ENCODE measurements around the gene SMO.
A peak's percentile ranks its signal among the peaks of the same experiment; 100 is the strongest.

Gene SMO

GRCh38 chr7:129188372-129188891, at the start of gene SMO:
TSS of gene SMO (plus strand) at chr7:129188633. CDS start at chr7:129189152, 519 bp downstream.
- Mint-ChIP-seq H3K4me3 (peak within 1 kb of the TSS; percentile 78 to 88), H3K9me3 (no peaks in the 10 kb centered on the region), H3K27ac (peak within 1 kb of the TSS in 1 of 2 donors; percentile 12), H3K27me3 (peaks cover 67% of the 10 kb centered on the region), H3K4me1 (peaks cover 7% of the 10 kb centered on the region)
- DNase-seq (no peak), ATAC-seq (peak; percentile 56)

GRCh38 chr7:129143724-129144094, 44.7 kb upstream of the SMO start:
- Mint-ChIP-seq H3K4me1 (peaks cover 23% of the 10 kb centered on the region), H3K4me3 (peak overlapping the region; percentile 91 to 94), H3K27me3 (peaks cover 14% of the 10 kb centered on the region), H3K27ac (peak overlapping the region in 1 of 2 donors; percentile 17), H3K9me3 (no peaks in the 10 kb centered on the region)
- DNase-seq = no peak
- ATAC-seq = no peak

- H3K27ac Mint-ChIP-seq = peak within 1 kb of the TSS; percentile 51 to 83
- peak; percentile 91 for ATAC-seq
- no peaks in the 10 kb centered on the region for H3K9me3 Mint-ChIP-seq
- peaks cover 23% of the 10 kb centered on the region for H3K4me1 Mint-ChIP-seq
- H3K27me3 Mint-ChIP-seq = peaks cover 14% of the 10 kb centered on the region
- peak within 1 kb of the TSS; percentile 91 to 94 for H3K4me3 Mint-ChIP-seq
- peak; percentile 65 to 66 for DNase-seq
These were observed 44.2 kb upstream of the SMO start, which contains the start of gene TSPAN33 for GRCh38 chr7:129144095-129144833. TSS of gene TSPAN33 (plus strand) at chr7:129144707. CDS start at chr7:129144981, 274 bp downstream.

- ATAC-seq = peak; percentile 69
- Mint-ChIP-seq H3K27ac (peak overlapping the region in 1 of 2 donors; percentile 83), H3K9me3 (no peaks in the 10 kb centered on the region), H3K27me3 (peaks cover 14% of the 10 kb centered on the region), H3K4me1 (peaks cover 23% of the 10 kb centered on the region), H3K4me3 (peak overlapping the region; percentile 80 to 93)
- DNase-seq = peak in 1 of 2 donors; percentile 38
These were observed 43.4 kb upstream of the SMO start for GRCh38 chr7:129144834-129145668.

- no peak for ATAC-seq
- H3K4me3 Mint-ChIP-seq = peak overlapping the region; percentile 80 to 93
- peaks cover 23% of the 10 kb centered on the region for H3K4me1 Mint-ChIP-seq
- H3K27me3 Mint-ChIP-seq = peaks cover 14% of the 10 kb centered on the region
- no peak for DNase-seq
- no peaks in the 10 kb centered on the region for H3K9me3 Mint-ChIP-seq
- no peak overlapping the region for H3K27ac Mint-ChIP-seq
These were observed 42.0 kb upstream of the SMO start for GRCh38 chr7:129146237-129146979.

GRCh38 chr7:129147731-129148130, 40.7 kb upstream of the SMO start:
- no peak overlapping the region for H3K4me3 Mint-ChIP-seq
- peaks cover 23% of the 10 kb centered on the region for H3K4me1 Mint-ChIP-seq
- no peak overlapping the region for H3K27ac Mint-ChIP-seq
- ATAC-seq (no peak), DNase-seq (no peak)
- H3K9me3 Mint-ChIP-seq = no peaks in the 10 kb centered on the region
- H3K27me3 Mint-ChIP-seq = peaks cover 14% of the 10 kb centered on the region

GRCh38 chr7:129149511-129149910, 38.9 kb upstream of the SMO start:
- Mint-ChIP-seq H3K4me1 (peaks cover 15% of the 10 kb centered on the region), H3K27ac (peak overlapping the region in 1 of 2 donors; percentile 27), H3K9me3 (no peaks in the 10 kb centered on the region), H3K27me3 (no peaks in the 10 kb centered on the region), H3K4me3 (no peak overlapping the region)
- DNase-seq (no peak), ATAC-seq (no peak)

GRCh38 chr7:129150199-129150996, 38.0 kb upstream of the SMO start:
- Mint-ChIP-seq H3K9me3 (no peaks in the 10 kb centered on the region), H3K27me3 (no peaks in the 10 kb centered on the region), H3K4me1 (peaks cover 9% of the 10 kb centered on the region), H3K27ac (no peak overlapping the region), H3K4me3 (no peak overlapping the region)
- no peak for ATAC-seq
- DNase-seq = no peak

GRCh38 chr7:129157651-129158050, 30.8 kb upstream of the SMO start:
- H3K27ac Mint-ChIP-seq = no peak overlapping the region
- DNase-seq = no peak
- H3K4me1 Mint-ChIP-seq = no peaks in the 10 kb centered on the region
- H3K9me3 Mint-ChIP-seq = no peaks in the 10 kb centered on the region
- no peak overlapping the region for H3K4me3 Mint-ChIP-seq
- H3K27me3 Mint-ChIP-seq = no peaks in the 10 kb centered on the region
- ATAC-seq = no peak

GRCh38 chr7:129159539-129159938, 28.9 kb upstream of the SMO start:
- Mint-ChIP-seq H3K27ac (peak overlapping the region in 1 of 2 donors; percentile 16), H3K27me3 (no peaks in the 10 kb centered on the region), H3K4me3 (no peak overlapping the region), H3K9me3 (no peaks in the 10 kb centered on the region), H3K4me1 (no peaks in the 10 kb centered on the region)
- no peak for ATAC-seq
- DNase-seq = no peak

- ATAC-seq (no peak), DNase-seq (no peak)
- no peaks in the 10 kb centered on the region for H3K9me3 Mint-ChIP-seq
- no peaks in the 10 kb centered on the region for H3K27me3 Mint-ChIP-seq
- no peaks in the 10 kb centered on the region for H3K4me1 Mint-ChIP-seq
- no peak overlapping the region for H3K4me3 Mint-ChIP-seq
- H3K27ac Mint-ChIP-seq = no peak overlapping the region
These were observed 28.1 kb upstream of the SMO start for GRCh38 chr7:129160161-129160905.

- DNase-seq = no peak
- Mint-ChIP-seq H3K27me3 (no peaks in the 10 kb centered on the region), H3K4me3 (no peak overlapping the region), H3K4me1 (peaks cover 3% of the 10 kb centered on the region), H3K9me3 (no peaks in the 10 kb centered on the region), H3K27ac (no peak overlapping the region)
- ATAC-seq = no peak
These were observed 26.8 kb upstream of the SMO start for GRCh38 chr7:129161524-129162225.

- peak overlapping the region in 1 of 2 donors; percentile 71 for H3K27ac Mint-ChIP-seq
- ATAC-seq (no peak), DNase-seq (no peak)
- no peak overlapping the region for H3K4me3 Mint-ChIP-seq
- H3K27me3 Mint-ChIP-seq = no peaks in the 10 kb centered on the region
- H3K9me3 Mint-ChIP-seq = no peaks in the 10 kb centered on the region
- peaks cover 11% of the 10 kb centered on the region for H3K4me1 Mint-ChIP-seq
These were observed 25.7 kb upstream of the SMO start for GRCh38 chr7:129162732-129163131.

Measured in stimulated activated naive CD8-positive, alpha-beta T cell treated with anti-CD3 and anti-CD28 coated beads, Interleukin-15, amount 100 ng/mL, for 72 hours (primary cell).